GM13976 (cell line): ENCODE measurements around the gene FIGN.

Source experiments
- DNase-seq: peaks from one replicate; pipeline ENCODE4 v3.0.0; 2012; ENCODE audit warnings: low spot score
- CTCF ChIP-seq: IDR thresholded peaks from 2 replicates; pipeline ENCODE4 v1.5.1; 2012; ENCODE audit warnings: borderline replicate concordance, mild to moderate bottlenecking; ENCODE audit not compliant: insufficient read depth; ENCODE audit errors: extremely low read depth, missing control alignments, control extremely low read depth
- in situ Hi-C: fragments of 300-500 bp; cut with MboI; formaldehyde crosslinking; loops from one replicate; pipeline ENCODE4 v1.12.0; 2022; ENCODE audit warnings: low sequenced_read_pairs, mixed read lengths, inconsistent platforms; ENCODE audit not compliant: unreplicated experiment

Gene FIGN

GRCh38 chr2:163708265-163708664, 27.5 kb downstream of the FIGN start:
- TF ChIP-seq CTCF, result no peak
- no peak for DNase-seq
- in situ Hi-C loops, result no loop called here

DNA sequence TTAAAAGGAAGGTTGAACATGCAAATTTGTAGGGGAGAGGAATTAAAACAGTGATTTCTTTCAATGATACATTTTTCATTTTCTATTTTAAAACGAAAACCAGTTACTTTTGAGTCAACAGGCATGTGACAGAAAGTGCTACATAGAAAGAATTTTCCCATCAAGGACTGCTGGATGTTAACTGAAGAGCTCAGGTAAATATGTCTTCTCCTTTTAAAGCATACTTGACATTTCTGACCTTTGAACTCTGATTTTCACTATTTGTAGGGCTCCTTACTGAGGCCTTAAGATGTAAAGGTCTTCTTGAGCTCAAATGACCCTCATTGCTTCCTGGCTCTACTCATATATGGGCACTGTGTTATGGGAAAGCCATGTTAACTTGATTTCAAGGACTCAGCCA, 32.4 kb downstream of the FIGN start:
- no peak for TF ChIP-seq CTCF
- DNase-seq, result no peak
- in situ Hi-C loops, result no loop called here

GRCh38 chr2:163701399-163702195, 34.2 kb downstream of the FIGN start:
- no peak for DNase-seq
- in situ Hi-C loops, result no loop called here
- TF ChIP-seq CTCF, result no peak

DNA sequence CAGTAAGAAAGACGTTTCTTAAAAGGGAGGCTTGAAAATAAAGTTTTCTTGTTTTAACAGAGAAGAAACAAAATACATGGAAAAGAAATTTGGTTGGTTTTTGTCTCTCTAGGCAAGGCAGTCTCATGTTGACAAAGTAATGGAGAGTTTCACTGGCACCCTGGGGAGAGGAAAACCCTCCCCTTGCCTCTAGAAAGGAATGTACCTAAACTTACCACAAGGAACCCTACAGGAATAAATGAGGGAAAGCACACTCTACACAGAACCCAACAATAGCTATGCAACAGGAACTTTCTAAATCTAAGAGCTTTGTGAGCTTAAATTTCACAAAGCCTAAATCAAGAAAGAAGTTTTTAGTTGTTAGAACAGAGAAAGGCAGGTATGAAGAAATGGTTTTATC, 37.0 kb downstream of the FIGN start:
- no peak for TF ChIP-seq CTCF
- no peak for DNase-seq
- in situ Hi-C loops, result no loop called here

GRCh38 chr2:163697846-163698637, 37.8 kb downstream of the FIGN start:
- DNase-seq, result no peak
- in situ Hi-C loops, result no loop called here
- TF ChIP-seq CTCF, result no peak

- in situ Hi-C loops, result no loop called here
- DNase-seq, result no peak
- no peak for TF ChIP-seq CTCF
Measured at GRCh38 chr2:163697429-163697828, 38.4 kb downstream of the FIGN start.
